ENCODE data around the gene ICA1. TPM values are rescaled to one million over a fixed set of nuclear protein-coding genes. Genes with fewer than 3 reads are reported as not detected.

Gene ICA1
- total and polyA plus RNA-seq, 2 of the 4 experiments (the other 2 are of a cell fraction) = not detected

GRCh38 chr7:8064828-8065227 is 197.1 kb downstream of the ICA1 start:
- no peak overlapping the region for H3K14ac ChIP-seq (replicated peaks; ENCODE audit: low read depth, low read length)
- BruUV-seq (replicated peaks) = no TSS peak
- H4K20me1 ChIP-seq (ENCODE audit: insufficient read depth, low read length) = no peaks in the 10 kb centered on the region
- intact Hi-C loops (cut with micrococcal nuclease) = no loop called here
- no peak overlapping the region for H3K4me3 ChIP-seq (ENCODE audit: insufficient read depth, low read depth, low read length)
- no peak overlapping the region for H2BK120ac ChIP-seq (ENCODE audit: low read depth, low read length)
- H3K56ac ChIP-seq (ENCODE audit: extremely low read depth, insufficient read depth, low read length) = no peak overlapping the region
- H2AFZ ChIP-seq (replicated peaks; ENCODE audit: low read length, poor library complexity) = no peak overlapping the region
- H2AK9ac ChIP-seq (replicated peaks; ENCODE audit: low read depth, low read length, poor library complexity) = no peak overlapping the region
- in situ Hi-C loops (cut with MboI; ENCODE audit: low sequenced_read_pairs) = no loop called here
- DNase-seq = peak; percentile 9
- no peak overlapping the region for H3K9ac ChIP-seq (ENCODE audit: low read depth, low read length)
- CTCF ChIA-PET = no interaction called here
- H2AK5ac ChIP-seq (ENCODE audit: low read depth, low read length) = no peak overlapping the region
- no peak overlapping the region for H4K5ac ChIP-seq (ENCODE audit: low read depth, low read length)
- H3K79me1 ChIP-seq (ENCODE audit: low read depth in 1 of 2, low read length in 2 of 2) = peaks cover 0 to 4% of the 10 kb centered on the region in 2 experiments; a peak in 2 of 4 replicates
- no peak overlapping the region for H3K4me2 ChIP-seq (ENCODE audit: low read depth, low read length)
- H3K9me1 ChIP-seq (ENCODE audit: insufficient read depth, low read length) = no peaks in the 10 kb centered on the region
- no peak overlapping the region for H4K8ac ChIP-seq (ENCODE audit: low read depth in 2 of 2, low read length in 2 of 2)
- peaks cover 2% of the 10 kb centered on the region; the same call in 1 of the 2 replicates for H3K4me1 ChIP-seq (ENCODE audit: control insufficient read depth, insufficient read depth, low read length)
- WGBS, 2 experiments (ENCODE audit: extremely low coverage in 2 of 2, insufficient read length in 1 of 2) = no CpG with 5 or more reads among the region's 12 CpGs
- dilution Hi-C loops (cut with HindIII; ENCODE audit: low sequenced_read_pairs, unreplicated experiment) = no loop called here
- H2BK20ac ChIP-seq (ENCODE audit: low read depth, low read length) = no peak overlapping the region
- TF ChIP-seq NFE2L2 (IDR thresholded peaks at IDR 0.05; ENCODE audit: low read depth, low read length) = no peak
- no peak for TF ChIP-seq ELK1 (IDR thresholded peaks at IDR 0.05; ENCODE audit: borderline replicate concordance, low read depth, low read length)
- no peak for TF ChIP-seq RCOR1 (IDR thresholded peaks at IDR 0.05; ENCODE audit: insufficient replicate concordance, low read length)
- no peak for TF ChIP-seq POLR2A (IDR thresholded peaks at IDR 0.05; ENCODE audit: low read depth, low read length)
- TF ChIP-seq RAD21 (IDR thresholded peaks at IDR 0.05; ENCODE audit: low read length) = no peak
- no peak for TF ChIP-seq CHD1 (IDR thresholded peaks at IDR 0.05; ENCODE audit: low read depth, low read length)
- no peak for TF ChIP-seq RFX5 (IDR thresholded peaks at IDR 0.05; ENCODE audit: low read depth, low read length)
- TF ChIP-seq MXI1 (IDR thresholded peaks at IDR 0.05; ENCODE audit: borderline replicate concordance, low read depth, low read length) = no peak
- no peak for TF ChIP-seq FOS (IDR thresholded peaks at IDR 0.05; ENCODE audit: low read depth, low read length)
- no peak for TF ChIP-seq CTCF (conservative IDR thresholded peaks at IDR 0.05; ENCODE audit: low read depth, low read length)
- TF ChIP-seq BHLHE40 (IDR thresholded peaks at IDR 0.05; ENCODE audit: low read depth, low read length) = no peak
- POLR2A ChIA-PET (ENCODE audit: unreplicated experiment) = no interaction called here
- H3K4ac ChIP-seq (ENCODE audit: low read depth, low read length) = no peak overlapping the region
- no peaks in the 10 kb centered on the region for H3K9me3 ChIP-seq (ENCODE audit: control insufficient read depth, insufficient read depth, low read length)
- H4K91ac ChIP-seq (ENCODE audit: insufficient read depth, low read depth, low read length) = no peak overlapping the region
- peaks cover 2% of the 10 kb centered on the region; the same call in 1 of the 2 replicates for H3K36me3 ChIP-seq (ENCODE audit: control insufficient read depth, insufficient read depth, low read length)
- H2BK15ac ChIP-seq (ENCODE audit: low read depth, low read length) = no peak overlapping the region
- peak overlapping the region; percentile 76 for H2BK5ac ChIP-seq (ENCODE audit: low read depth, low read length, poor library complexity, severe bottlenecking)
- ATAC-seq (ENCODE audit: low read depth) = no peak
- no peak overlapping the region for H3K27ac ChIP-seq (ENCODE audit: insufficient read depth, low read length)
- no peak overlapping the region for H3K23ac ChIP-seq (ENCODE audit: low read depth, low read length)
- H3K27me3 ChIP-seq (ENCODE audit: control insufficient read depth, insufficient read depth, low read length) = no peaks in the 10 kb centered on the region
- H3K18ac ChIP-seq (ENCODE audit: low read depth, low read length) = no peak overlapping the region

Measured in IMR-90 (cell line).